HL-60 (cell line): ENCODE results near the gene TLCD1.
"Not testable (repeated sequence)": the region's sequence is repeated elsewhere in the genome, so short reads cannot be mapped to it uniquely, and the experiment has no call there.

Experiments used
- DNase-seq, 2 experiments: peaks; one replicate each; pipeline ENCODE4 v3.0.0-alpha.2; 2010 to 2020; ENCODE audit warnings: low read depth in 1 of 2, low spot score in 1 of 2
- H3K27ac ChIP-seq: fragments of 250-450 bp; sonication (Bioruptor Pico); replicated peaks from 2 replicates; pipeline ENCODE4 v1.5.1; 2020; ENCODE audit warnings: mild to moderate bottlenecking, moderate library complexity
- H3K27me3 ChIP-seq: fragments of 250-450 bp; sonication (Bioruptor Pico); 2 replicates; pipeline ENCODE4 v1.5.1; 2021; ENCODE audit warnings: mild to moderate bottlenecking, moderate library complexity; ENCODE audit not compliant: insufficient read depth, poor library complexity, severe bottlenecking
- H3K4me3 ChIP-seq: replicated peaks from 2 replicates; pipeline ENCODE4 v1.5.1; 2011; ENCODE audit warnings: mild to moderate bottlenecking, control low read depth, low read length; ENCODE audit not compliant: insufficient read depth
- CTCF ChIP-seq: IDR thresholded peaks from one replicate; pipeline ENCODE4 v1.5.1; 2011; ENCODE audit warnings: low read length, control low read depth, inconsistent platforms; ENCODE audit not compliant: insufficient read depth
- GABPA ChIP-seq: IDR thresholded peaks from 2 replicates; pipeline ENCODE4 v1.6.1; 2012; ENCODE audit warnings: low read depth
- POLR2AphosphoS5 ChIP-seq: IDR thresholded peaks from 2 replicates; pipeline ENCODE4 v1.6.1; 2012; ENCODE audit warnings: low read depth
- REST ChIP-seq: IDR thresholded peaks from 2 replicates; pipeline ENCODE4 v1.6.1; 2012; ENCODE audit warnings: low read depth; ENCODE audit not compliant: insufficient replicate concordance
- SPI1 ChIP-seq: IDR thresholded peaks from 2 replicates; pipeline ENCODE4 v1.6.1; 2012; ENCODE audit warnings: low read depth, mild to moderate bottlenecking, borderline replicate concordance

Gene TLCD1

GRCh38 chr17:28737316-28737715, 11.3 kb upstream of the TLCD1 start:
- no peak overlapping the region for H3K27ac ChIP-seq
- DNase-seq, result no peak
- TF ChIP-seq POLR2AphosphoS5 (no peak), CTCF (no peak), GABPA (no peak), REST (no peak), SPI1 (no peak)
- H3K27me3 ChIP-seq, result no peaks in the 10 kb centered on the region
- no peak overlapping the region for H3K4me3 ChIP-seq

- not testable (repeated sequence) for H3K4me3 ChIP-seq, H3K27me3 ChIP-seq, H3K27ac ChIP-seq, DNase-seq
Observed at GRCh38 chr17:28735913-28736769, 10.1 kb upstream of the TLCD1 start.

GRCh38 chr17:28735242-28735722, 9.2 kb upstream of the TLCD1 start:
- Histone ChIP-seq H3K27me3 (no peaks in the 10 kb centered on the region), H3K27ac (no peak overlapping the region), H3K4me3 (no peak overlapping the region)
- DNase-seq, result no peak
- TF ChIP-seq CTCF (no peak), POLR2AphosphoS5 (no peak), SPI1 (no peak), REST (no peak), GABPA (no peak)

GRCh38 chr17:28734712-28735241, 8.7 kb upstream of the TLCD1 start:
- DNase-seq, result no peak

More at GRCh38 chr17:28734712-28735241, 8.7 kb upstream of the TLCD1 start:
- no peak overlapping the region for H3K27ac ChIP-seq
- no peak overlapping the region for H3K4me3 ChIP-seq
- H3K27me3 ChIP-seq, result no peaks in the 10 kb centered on the region
- no peak for TF ChIP-seq POLR2AphosphoS5
- no peak for TF ChIP-seq GABPA
- no peak for TF ChIP-seq CTCF
- TF ChIP-seq REST, result no peak
- TF ChIP-seq SPI1, result no peak
